A673 (cell line): ENCODE results near the gene DPY19L3.

Source experiments
- CTCF ChIP-seq: fragments of 300-800, 200-600 bp; sonication (generic); conservative IDR thresholded peaks from 2 replicates; pipeline ENCODE4 v1.5.1; 2017; ENCODE audit warnings: low read depth, mild to moderate bottlenecking, antibody characterized with exemption, low read length, moderate library complexity, mixed read lengths
- EZH2 ChIP-seq: fragments of 200-600 bp; sonication (generic); IDR thresholded peaks from 2 replicates; pipeline ENCODE4 v1.6.1; 2017; ENCODE audit warnings: borderline replicate concordance, low read depth, mild to moderate bottlenecking, mixed read lengths, antibody characterized with exemption, low read length; ENCODE audit not compliant: poor library complexity, severe bottlenecking

- no peak for TF ChIP-seq CTCF
- TF ChIP-seq EZH2: no peak
Measured at GRCh38 chr19:32392901-32393300, 12.7 kb upstream of the DPY19L3 start.
